Kidney capillary endothelial cell (primary cell): ENCODE results near the gene EPM2A.

Experiments
- DNase-seq: peaks from one replicate; pipeline ENCODE4 v3.0.0-alpha.2; 2018; ENCODE audit warnings: low spot score

Gene EPM2A

GRCh38 chr6:145670311-145670710 lies 65.0 kb downstream of the EPM2A start:
- DNase-seq: no peak

- peak; percentile 27 for DNase-seq
Measured at GRCh38 chr6:145669627-145670034, 65.7 kb downstream of the EPM2A start.

- DNase-seq: no peak
Measured at GRCh38 chr6:145668844-145669243, 66.5 kb downstream of the EPM2A start.

GRCh38 chr6:145660676-145661075 lies 74.6 kb downstream of the EPM2A start:
- no peak for DNase-seq

GRCh38 chr6:145656128-145656527 lies 79.2 kb downstream of the EPM2A start:
- peak; percentile 31 for DNase-seq

- DNase-seq: no peak
Measured at GRCh38 chr6:145652572-145652971, 82.7 kb downstream of the EPM2A start.

- no peak for DNase-seq
Measured at GRCh38 chr6:145651988-145652387, 83.3 kb downstream of the EPM2A start.

- DNase-seq: no peak
Measured at GRCh38 chr6:145648149-145648548, 87.2 kb downstream of the EPM2A start.

- DNase-seq: no peak
Measured at GRCh38 chr6:145647602-145648001, 87.7 kb downstream of the EPM2A start.

- no peak for DNase-seq
Measured at GRCh38 chr6:145643760-145644159, 91.6 kb downstream of the EPM2A start.

- peak; percentile 56 for DNase-seq
Measured at GRCh38 chr6:145633981-145634627, 101.2 kb downstream of the EPM2A start.

- DNase-seq: no peak
Measured at GRCh38 chr6:145632971-145633370, 102.3 kb downstream of the EPM2A start.

GRCh38 chr6:145631374-145631773 lies 103.9 kb downstream of the EPM2A start:
- DNase-seq: no peak

- no peak for DNase-seq
Measured at GRCh38 chr6:145630598-145630997, 104.7 kb downstream of the EPM2A start.

GRCh38 chr6:145629478-145629877 lies 105.8 kb downstream of the EPM2A start:
- DNase-seq: no peak

GRCh38 chr6:145627451-145627850 lies 107.9 kb downstream of the EPM2A start:
- DNase-seq: no peak

- no peak for DNase-seq
Measured at GRCh38 chr6:145626857-145627256, 108.5 kb downstream of the EPM2A start.

- DNase-seq: no peak
Measured at GRCh38 chr6:145623231-145623630, 112.1 kb downstream of the EPM2A start.

- DNase-seq: no peak
Measured at GRCh38 chr6:145621776-145622175, 113.5 kb downstream of the EPM2A start.

- no peak for DNase-seq
Measured at GRCh38 chr6:145620088-145620487, 115.2 kb downstream of the EPM2A start.

- no peak for DNase-seq
Measured at GRCh38 chr6:145609521-145609920, 125.8 kb downstream of the EPM2A start.

GRCh38 chr6:145608850-145609249 lies 126.5 kb downstream of the EPM2A start:
- DNase-seq: no peak

GRCh38 chr6:145603991-145604390 lies 131.3 kb downstream of the EPM2A start:
- no peak for DNase-seq

GRCh38 chr6:145603424-145603833 lies 131.9 kb downstream of the EPM2A start:
- DNase-seq: no peak
